ENCODE data around the gene ANKRD30A. TPM values are rescaled to one million over a fixed set of nuclear protein-coding genes. Genes with fewer than 3 reads are reported as not detected.
"Not testable (repeated sequence)": the region's sequence is repeated elsewhere in the genome, so short reads cannot be mapped to it uniquely, and the experiment has no call there.

The ANKRD30A gene
- total RNA-seq, 3 donors from 2014 or later = not detected

DNA sequence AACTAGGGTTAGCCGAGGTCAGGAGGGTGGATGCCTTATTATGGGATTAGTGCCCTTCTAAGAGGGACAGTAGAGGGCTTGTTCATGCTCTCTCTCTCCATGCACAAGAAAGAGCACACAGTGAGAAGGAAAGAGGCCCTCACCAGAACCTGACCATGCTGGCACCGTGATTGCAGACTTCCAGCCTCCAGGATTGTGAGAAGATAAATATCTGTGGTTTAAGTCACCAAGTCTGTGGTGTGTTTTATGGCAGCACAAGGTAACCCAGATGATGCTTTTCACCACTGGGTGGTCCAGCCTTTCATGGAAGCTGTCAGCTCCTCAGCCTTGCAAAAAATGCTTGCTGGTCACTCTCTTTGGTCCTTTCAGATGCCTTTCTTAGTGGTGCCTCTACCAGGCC lies 175.9 kb downstream of the ANKRD30A start:
- ATAC-seq (no peak), DNase-seq (no peak)
- H3K36me3 Mint-ChIP-seq (ENCODE audit: insufficient read depth) = no peaks in the 10 kb centered on the region
- no peaks in the 10 kb centered on the region for H3K27me3 Mint-ChIP-seq (ENCODE audit: low read depth)
- no peaks in the 10 kb centered on the region for H3K4me1 Mint-ChIP-seq (ENCODE audit: low read depth)
- no peak overlapping the region for H3K4me3 Mint-ChIP-seq
- H3K9me3 Mint-ChIP-seq = peaks cover 11% of the 10 kb centered on the region

- Mint-ChIP-seq H3K9me3 (peaks cover 20% of the 10 kb centered on the region), H3K36me3 (ENCODE audit: insufficient read depth) (no peaks in the 10 kb centered on the region), H3K4me1 (ENCODE audit: low read depth) (no peaks in the 10 kb centered on the region), H3K4me3 (no peak overlapping the region), H3K27me3 (ENCODE audit: low read depth) (no peaks in the 10 kb centered on the region)
- no peak for ATAC-seq
- DNase-seq = no peak
Observed at GRCh38 chr10:37304036-37304435, 178.6 kb downstream of the ANKRD30A start.

DNA sequence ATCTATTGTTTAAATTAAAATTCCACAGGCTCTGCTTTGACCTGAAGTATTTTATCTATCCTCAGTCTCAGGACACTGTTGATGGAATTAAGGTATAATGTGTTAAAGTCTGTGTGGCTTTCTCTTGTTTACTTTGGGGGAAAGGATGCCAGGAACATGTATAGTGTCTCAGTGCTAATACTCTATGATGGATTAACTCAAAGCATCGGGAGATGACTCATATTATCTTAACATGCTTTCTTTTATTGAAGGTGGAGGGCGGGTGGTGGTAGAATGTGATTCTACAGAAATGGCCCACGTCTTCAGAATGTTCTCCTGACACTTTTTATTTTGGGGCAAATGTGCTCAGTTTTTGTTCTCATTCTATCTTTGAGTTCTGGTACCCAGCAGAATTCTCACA lies 189.0 kb downstream of the ANKRD30A start:
- peaks cover 15% of the 10 kb centered on the region for H3K9me3 Mint-ChIP-seq
- no peaks in the 10 kb centered on the region for H3K4me1 Mint-ChIP-seq (ENCODE audit: low read depth)
- ATAC-seq (no peak), DNase-seq (no peak)
- no peak overlapping the region for H3K4me3 Mint-ChIP-seq
- no peaks in the 10 kb centered on the region for H3K36me3 Mint-ChIP-seq (ENCODE audit: insufficient read depth)
- no peaks in the 10 kb centered on the region for H3K27me3 Mint-ChIP-seq (ENCODE audit: low read depth)

DNA sequence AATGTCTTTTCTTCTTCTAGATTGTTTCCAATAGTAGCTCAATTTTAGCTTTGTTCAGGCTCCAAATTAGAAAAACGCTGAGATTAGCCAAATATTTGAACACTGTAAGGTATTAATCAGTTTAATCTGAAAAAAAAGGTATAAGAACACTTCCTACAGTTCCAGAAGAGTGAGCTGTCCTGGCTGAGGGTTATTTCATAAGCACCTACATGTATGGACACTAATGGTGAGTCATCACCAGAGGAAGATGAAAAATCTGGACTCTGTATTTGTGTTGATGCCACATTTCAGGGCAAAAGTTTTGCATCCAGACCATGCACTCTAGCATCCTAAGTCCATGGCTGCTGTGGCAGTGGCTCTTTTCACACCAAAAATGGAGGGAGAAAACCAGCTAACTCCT lies 189.5 kb downstream of the ANKRD30A start:
- ATAC-seq = no peak
- Mint-ChIP-seq H3K4me1 (ENCODE audit: low read depth) (no peaks in the 10 kb centered on the region), H3K27me3 (ENCODE audit: low read depth) (no peaks in the 10 kb centered on the region), H3K4me3 (no peak overlapping the region), H3K36me3 (ENCODE audit: insufficient read depth) (no peaks in the 10 kb centered on the region), H3K9me3 (peaks cover 15% of the 10 kb centered on the region)
- no peak for DNase-seq

GRCh38 chr10:37344413-37344812 lies 219.0 kb downstream of the ANKRD30A start:
- H3K4me1 Mint-ChIP-seq (ENCODE audit: low read depth) = no peaks in the 10 kb centered on the region
- ATAC-seq (no peak), DNase-seq (no peak)
- H3K9me3 Mint-ChIP-seq = peaks cover 24% of the 10 kb centered on the region
- H3K4me3 Mint-ChIP-seq = no peak overlapping the region
- H3K27me3 Mint-ChIP-seq (ENCODE audit: low read depth) = no peaks in the 10 kb centered on the region
- H3K36me3 Mint-ChIP-seq (ENCODE audit: insufficient read depth) = no peaks in the 10 kb centered on the region

- no peaks in the 10 kb centered on the region for H3K27me3 Mint-ChIP-seq (ENCODE audit: low read depth)
- no peak overlapping the region for H3K4me3 Mint-ChIP-seq
- no peak for ATAC-seq
- no peak for DNase-seq
- H3K9me3 Mint-ChIP-seq = peaks cover 26% of the 10 kb centered on the region
- no peaks in the 10 kb centered on the region for H3K4me1 Mint-ChIP-seq (ENCODE audit: low read depth)
- H3K36me3 Mint-ChIP-seq (ENCODE audit: insufficient read depth) = no peaks in the 10 kb centered on the region
Observed at GRCh38 chr10:37379991-37380390, 254.6 kb downstream of the ANKRD30A start.

- Mint-ChIP-seq H3K27me3 (ENCODE audit: low read depth) (no peaks in the 10 kb centered on the region), H3K4me3 (no peak overlapping the region), H3K9me3 (peaks cover 23% of the 10 kb centered on the region), H3K36me3 (ENCODE audit: insufficient read depth) (no peaks in the 10 kb centered on the region), H3K4me1 (ENCODE audit: low read depth) (no peaks in the 10 kb centered on the region)
- no peak for ATAC-seq
- DNase-seq = no peak
Observed at GRCh38 chr10:37381271-37381670, 255.9 kb downstream of the ANKRD30A start.

DNA sequence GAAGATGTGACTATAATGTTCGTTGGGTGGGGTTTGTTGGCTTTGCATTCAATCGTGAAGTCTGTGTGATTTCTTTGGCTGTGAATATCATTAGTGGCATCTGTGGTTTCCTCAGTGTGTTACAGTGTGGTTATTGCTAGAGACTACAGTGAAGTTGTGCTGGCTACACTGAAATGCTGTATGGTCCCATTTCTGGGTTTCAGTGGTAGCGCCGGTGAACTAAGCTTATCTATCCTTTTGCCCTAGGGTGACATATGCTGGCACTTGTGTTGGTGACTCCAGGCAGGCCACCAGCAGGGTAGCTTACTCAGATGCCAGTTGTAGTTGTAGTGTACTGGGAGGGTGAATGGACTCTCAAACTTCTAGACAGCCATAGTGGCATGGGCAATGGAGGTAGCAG lies 259.5 kb downstream of the ANKRD30A start:
- DNase-seq = no peak
- Mint-ChIP-seq H3K4me1 (ENCODE audit: low read depth) (no peaks in the 10 kb centered on the region), H3K4me3 (no peak overlapping the region), H3K36me3 (ENCODE audit: insufficient read depth) (no peaks in the 10 kb centered on the region), H3K9me3 (peaks cover 22% of the 10 kb centered on the region), H3K27me3 (ENCODE audit: low read depth) (no peaks in the 10 kb centered on the region)
- ATAC-seq = no peak

- Mint-ChIP-seq H3K4me1 (ENCODE audit: low read depth) (no peaks in the 10 kb centered on the region), H3K36me3 (ENCODE audit: insufficient read depth) (no peaks in the 10 kb centered on the region), H3K4me3 (no peak overlapping the region), H3K9me3 (peaks cover 8% of the 10 kb centered on the region), H3K27me3 (ENCODE audit: low read depth) (no peaks in the 10 kb centered on the region)
- DNase-seq = no peak
- no peak for ATAC-seq
Observed at GRCh38 chr10:37390926-37391325, 265.5 kb downstream of the ANKRD30A start.

DNA sequence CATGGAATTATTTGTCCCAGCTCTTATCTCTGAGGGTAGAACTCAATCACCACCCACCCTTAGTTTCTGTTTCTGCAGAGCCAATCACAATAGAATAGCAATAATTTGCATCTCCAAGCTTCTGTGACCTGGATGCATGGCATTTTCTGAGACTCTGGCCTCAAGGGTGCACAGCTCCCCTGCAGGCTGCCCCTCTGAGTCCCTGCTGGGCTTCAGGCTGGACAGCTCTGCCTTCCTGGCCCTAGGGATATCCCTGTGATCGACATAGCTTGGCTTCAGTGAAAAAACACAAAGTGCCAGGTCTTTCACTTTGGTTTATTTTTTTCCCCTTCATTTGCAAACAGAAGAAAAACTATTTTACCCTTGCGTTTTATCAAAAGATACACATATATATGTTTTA lies 275.4 kb downstream of the ANKRD30A start:
- H3K4me1 Mint-ChIP-seq (ENCODE audit: low read depth); DNase-seq; H3K27me3 Mint-ChIP-seq (ENCODE audit: low read depth); H3K4me3 Mint-ChIP-seq; ATAC-seq; H3K36me3 Mint-ChIP-seq (ENCODE audit: insufficient read depth): not testable (repeated sequence)
- peaks cover 27% of the 10 kb centered on the region for H3K9me3 Mint-ChIP-seq

DNA sequence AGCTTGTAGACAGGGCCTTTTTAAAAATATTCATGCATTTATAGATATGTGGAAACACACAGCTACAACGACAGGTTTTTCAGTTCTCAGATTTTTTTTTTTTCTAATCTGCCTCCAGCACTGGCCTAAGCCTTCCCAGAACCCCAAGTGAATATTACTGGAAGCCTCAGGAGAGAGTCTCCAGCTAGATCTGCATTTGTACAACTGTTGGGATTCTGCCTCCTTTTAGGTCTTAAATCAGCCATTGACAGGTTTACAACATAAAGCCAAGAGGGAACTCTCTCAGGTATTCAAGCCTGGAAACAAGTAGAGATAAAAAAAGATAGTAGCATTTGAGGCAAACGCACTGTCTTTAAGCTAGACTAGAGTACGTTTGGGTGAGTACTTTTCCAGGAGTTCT lies 275.8 kb downstream of the ANKRD30A start:
- DNase-seq (no peak), ATAC-seq (no peak)
- Mint-ChIP-seq H3K9me3 (peaks cover 27% of the 10 kb centered on the region), H3K36me3 (ENCODE audit: insufficient read depth) (no peaks in the 10 kb centered on the region), H3K4me1 (ENCODE audit: low read depth) (no peaks in the 10 kb centered on the region), H3K27me3 (ENCODE audit: low read depth) (no peaks in the 10 kb centered on the region), H3K4me3 (no peak overlapping the region)

DNA sequence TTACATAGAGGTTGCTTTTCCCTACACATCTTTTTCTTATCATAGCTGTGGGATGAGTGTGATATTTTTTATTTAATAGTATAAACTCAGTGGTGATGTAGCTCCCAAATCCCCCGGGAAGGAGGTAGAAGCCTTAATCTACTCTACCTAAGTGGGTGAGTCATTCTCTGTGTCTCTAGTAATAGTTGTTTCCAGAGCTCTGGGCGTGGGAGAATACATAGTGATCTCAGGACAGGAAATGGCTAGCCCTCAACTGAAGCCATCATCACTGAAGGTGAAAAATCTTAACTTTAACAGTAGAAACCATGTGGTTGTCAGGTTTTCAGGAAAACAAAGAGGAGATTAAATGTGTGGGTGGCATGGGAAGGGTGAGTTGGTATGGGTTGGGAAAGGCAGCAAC lies 278.4 kb downstream of the ANKRD30A start:
- Mint-ChIP-seq H3K4me3 (no peak overlapping the region), H3K27me3 (ENCODE audit: low read depth) (no peaks in the 10 kb centered on the region), H3K9me3 (peaks cover 18% of the 10 kb centered on the region), H3K36me3 (ENCODE audit: insufficient read depth) (no peaks in the 10 kb centered on the region), H3K4me1 (ENCODE audit: low read depth) (no peaks in the 10 kb centered on the region)
- ATAC-seq (no peak), DNase-seq (no peak)

Measured in activated T-cell treated with anti-CD3 and anti-CD28 coated beads, Interleukin-2, amount 50 U/mL, for 4 hours (primary cell).